ENCODE data around the gene LRRC42. TPM values are rescaled to one million over a fixed set of nuclear protein-coding genes. Genes with fewer than 3 reads are reported as not detected.

Gene LRRC42
- total RNA-seq, 1 experiment from 2014 or later: 78.7 TPM

DNA sequence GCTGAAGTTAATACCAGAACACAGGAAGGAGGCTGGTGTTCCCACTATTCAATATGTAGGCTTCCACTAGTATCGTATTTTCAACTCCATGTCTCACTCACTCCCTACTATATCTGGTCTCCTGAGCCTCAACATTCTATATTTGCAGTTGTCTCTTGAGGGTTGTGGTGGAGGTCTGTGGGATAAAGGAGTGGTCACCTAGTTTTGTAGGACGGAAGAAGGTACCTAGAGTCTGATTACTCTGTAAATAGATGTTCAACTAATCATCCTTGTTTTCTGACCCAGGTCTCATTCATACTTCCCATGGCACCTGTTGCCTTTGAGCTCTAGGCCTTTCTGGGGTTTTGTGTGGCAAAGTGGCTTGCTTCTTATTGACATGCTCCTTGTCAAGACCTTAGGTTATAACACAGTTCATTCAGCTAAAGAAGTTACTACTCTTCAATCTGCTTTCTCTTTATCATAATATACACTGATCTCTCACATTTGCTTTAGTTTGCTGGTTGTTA, 18.7 kb upstream of the LRRC42 start:
- H3K9me3 ChIP-seq (ENCODE audit: insufficient read depth, low read depth): no peaks in the 10 kb centered on the region; the same call in 1 of the 2 replicates
- H3K9me2 ChIP-seq (ENCODE audit: insufficient read depth): no peaks in the 10 kb centered on the region
- POLR2A ChIA-PET (ENCODE audit: unreplicated experiment): no interaction called here
- no peaks in the 10 kb centered on the region for H4K20me1 ChIP-seq (ENCODE audit: insufficient read depth)
- H3K4me2 ChIP-seq: no peak overlapping the region
- H3K79me2 ChIP-seq (ENCODE audit: low read depth): no peaks in the 10 kb centered on the region
- H3F3A ChIP-seq (ENCODE audit: insufficient read depth, low read depth): 0 out of 2 replicates have a peak, but pooled peaks cover 12% of the 10 kb centered on the region
- TF ChIP-seq, protein P1, sequence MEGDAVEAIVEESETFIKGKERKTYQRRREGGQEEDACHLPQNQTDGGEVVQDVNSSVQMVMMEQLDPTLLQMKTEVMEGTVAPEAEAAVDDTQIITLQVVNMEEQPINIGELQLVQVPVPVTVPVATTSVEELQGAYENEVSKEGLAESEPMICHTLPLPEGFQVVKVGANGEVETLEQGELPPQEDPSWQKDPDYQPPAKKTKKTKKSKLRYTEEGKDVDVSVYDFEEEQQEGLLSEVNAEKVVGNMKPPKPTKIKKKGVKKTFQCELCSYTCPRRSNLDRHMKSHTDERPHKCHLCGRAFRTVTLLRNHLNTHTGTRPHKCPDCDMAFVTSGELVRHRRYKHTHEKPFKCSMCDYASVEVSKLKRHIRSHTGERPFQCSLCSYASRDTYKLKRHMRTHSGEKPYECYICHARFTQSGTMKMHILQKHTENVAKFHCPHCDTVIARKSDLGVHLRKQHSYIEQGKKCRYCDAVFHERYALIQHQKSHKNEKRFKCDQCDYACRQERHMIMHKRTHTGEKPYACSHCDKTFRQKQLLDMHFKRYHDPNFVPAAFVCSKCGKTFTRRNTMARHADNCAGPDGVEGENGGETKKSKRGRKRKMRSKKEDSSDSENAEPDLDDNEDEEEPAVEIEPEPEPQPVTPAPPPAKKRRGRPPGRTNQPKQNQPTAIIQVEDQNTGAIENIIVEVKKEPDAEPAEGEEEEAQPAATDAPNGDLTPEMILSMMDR (conservative IDR thresholded peaks at IDR 0.05): no peak
- no peak for TF ChIP-seq EZH2 (IDR thresholded peaks at IDR 0.05; ENCODE audit: low read depth)
- intact Hi-C loops (cut with micrococcal nuclease; ENCODE audit: unreplicated experiment): no loop called here
- no peaks in the 10 kb centered on the region for H3K4me1 ChIP-seq (replicated peaks; ENCODE audit: insufficient read depth)
- H3K36me3 ChIP-seq (ENCODE audit: low read depth): peaks cover 34% of the 10 kb centered on the region
- CTCF ChIA-PET: no interaction called here
- no TSS peak for BruUV-seq (replicated peaks)
- no peak overlapping the region for H2AFZ ChIP-seq
- no peak overlapping the region for H3K4me3 ChIP-seq
- DNase-seq: no peak
- H3K27me3 ChIP-seq (ENCODE audit: insufficient read depth, low read depth): no peaks in the 10 kb centered on the region
- H3K27ac ChIP-seq: no peak overlapping the region

DNA sequence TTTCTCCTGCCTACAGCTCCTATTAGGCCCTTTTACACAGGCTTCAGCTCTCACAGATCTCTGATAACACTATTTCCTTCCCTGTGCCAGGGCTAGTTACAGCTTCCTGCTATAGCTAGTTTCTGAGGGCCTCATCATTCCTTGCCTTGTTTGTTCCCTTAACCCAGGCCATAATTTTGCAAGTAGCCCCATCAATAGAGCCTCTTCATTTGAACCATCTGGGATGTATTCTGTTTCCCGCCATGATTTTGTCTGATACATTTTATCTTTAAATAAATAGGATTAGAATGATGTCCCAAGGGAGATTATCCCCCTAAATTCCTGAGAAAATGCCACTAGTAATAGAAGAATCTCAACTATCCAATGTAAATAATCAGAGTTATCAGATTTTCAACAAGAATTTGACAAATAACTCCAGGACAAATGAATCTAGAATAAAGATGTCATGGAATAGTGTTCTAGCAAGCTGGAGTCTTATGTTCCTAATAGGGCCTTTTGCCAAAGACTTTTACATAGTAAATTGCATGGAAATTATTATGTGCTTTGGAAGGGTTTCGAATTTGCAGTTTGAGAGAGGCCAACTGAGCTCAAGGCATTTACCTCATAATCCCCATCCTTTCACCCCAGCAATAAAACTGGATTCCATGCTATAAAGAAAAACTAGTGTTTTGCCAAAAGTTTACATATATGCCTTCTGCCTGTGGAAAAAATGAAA, 16.7 kb upstream of the LRRC42 start:
- CTCF ChIA-PET: no interaction called here
- Histone ChIP-seq H2AFZ (no peak overlapping the region), H3K9me3 (ENCODE audit: insufficient read depth, low read depth) (peaks cover 15% of the 10 kb centered on the region), H3K27me3 (ENCODE audit: insufficient read depth, low read depth) (no peaks in the 10 kb centered on the region), H3K4me2 (no peak overlapping the region), H3F3A (ENCODE audit: insufficient read depth, low read depth) (0 out of 2 replicates have a peak, but pooled peaks cover 5% of the 10 kb centered on the region), H4K20me1 (ENCODE audit: insufficient read depth) (no peaks in the 10 kb centered on the region), H3K27ac (no peak overlapping the region), H3K4me1 (replicated peaks; ENCODE audit: insufficient read depth) (no peaks in the 10 kb centered on the region), H3K9me2 (ENCODE audit: insufficient read depth) (no peaks in the 10 kb centered on the region), H3K36me3 (ENCODE audit: low read depth) (peaks cover 35% of the 10 kb centered on the region), H3K4me3 (no peak overlapping the region), H3K79me2 (ENCODE audit: low read depth) (no peaks in the 10 kb centered on the region)
- intact Hi-C loops (cut with micrococcal nuclease; ENCODE audit: unreplicated experiment): no loop called here
- DNase-seq: no peak
- TF ChIP-seq EZH2 (IDR thresholded peaks at IDR 0.05; ENCODE audit: low read depth): no peak
- TF ChIP-seq, protein P1 (conservative IDR thresholded peaks at IDR 0.05): no peak
- POLR2A ChIA-PET (ENCODE audit: unreplicated experiment): interaction anchor here (0.6 kb wide), 1 partner anchor 9 kb away, joined by 18 read pairs; no protein-coding TSS in a partner anchor
- no TSS peak for BruUV-seq (replicated peaks)

DNA sequence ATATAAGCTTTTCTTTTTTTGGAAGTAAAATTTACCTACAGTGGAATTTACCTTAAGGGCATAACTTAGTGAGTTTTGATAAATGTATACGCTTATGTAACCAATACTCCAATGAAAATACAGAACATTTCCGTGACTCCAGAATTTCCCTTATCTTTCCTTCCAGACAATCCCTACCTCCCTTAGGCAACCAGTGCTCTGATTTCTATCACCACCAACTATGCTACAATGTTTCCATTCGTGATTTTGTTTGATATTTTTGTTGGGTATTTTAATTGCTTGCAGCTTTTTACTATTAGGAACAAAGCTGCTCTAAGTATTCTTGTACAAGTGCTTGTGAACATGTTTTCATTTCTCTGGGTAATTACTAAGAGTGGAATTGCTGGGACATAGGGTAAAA, 15.2 kb upstream of the LRRC42 start:
- no peak overlapping the region for H3K27ac ChIP-seq
- no peaks in the 10 kb centered on the region for H3K27me3 ChIP-seq (ENCODE audit: insufficient read depth, low read depth)
- H3K36me3 ChIP-seq (ENCODE audit: low read depth): peaks cover 47% of the 10 kb centered on the region
- no peaks in the 10 kb centered on the region for H3K4me1 ChIP-seq (replicated peaks; ENCODE audit: insufficient read depth)
- no peak overlapping the region for H3K4me3 ChIP-seq
- H3K9me2 ChIP-seq (ENCODE audit: insufficient read depth): no peaks in the 10 kb centered on the region
- intact Hi-C loops (cut with micrococcal nuclease; ENCODE audit: unreplicated experiment): no loop called here
- ChIA-PET CTCF (no interaction called here), POLR2A (ENCODE audit: unreplicated experiment) (no interaction called here)
- TF ChIP-seq, protein P1 (conservative IDR thresholded peaks at IDR 0.05): no peak
- H2AFZ ChIP-seq: no peak overlapping the region
- no peaks in the 10 kb centered on the region for H3K79me2 ChIP-seq (ENCODE audit: low read depth)
- 0 out of 2 replicates have a peak, but pooled peaks cover 5% of the 10 kb centered on the region for H3F3A ChIP-seq (ENCODE audit: insufficient read depth, low read depth)
- H4K20me1 ChIP-seq (ENCODE audit: insufficient read depth): no peaks in the 10 kb centered on the region
- BruUV-seq (replicated peaks): no TSS peak
- H3K9me3 ChIP-seq (ENCODE audit: insufficient read depth, low read depth): peaks cover 26% of the 10 kb centered on the region
- no peak for DNase-seq
- H3K4me2 ChIP-seq: no peak overlapping the region

All from PC-9 (cell line).